NB4 (cell line): ENCODE data around the gene ASB2.

Experiments
- MYC ChIP-seq: IDR thresholded peaks from 2 replicates; pipeline ENCODE4 v1.6.1; 2011; ENCODE audit warnings: low read depth, low read length
- POLR2A ChIP-seq: IDR thresholded peaks from 2 replicates; pipeline ENCODE4 v1.6.1; 2011; ENCODE audit warnings: mild to moderate bottlenecking; ENCODE audit not compliant: insufficient read length; ENCODE audit errors: extremely low read depth
- TF ChIP-seq, protein P1 (sequence below): IDR thresholded peaks from one replicate; pipeline ENCODE4 v1.5.1; 2012; ENCODE audit warnings: low read depth, low read length

DNA sequence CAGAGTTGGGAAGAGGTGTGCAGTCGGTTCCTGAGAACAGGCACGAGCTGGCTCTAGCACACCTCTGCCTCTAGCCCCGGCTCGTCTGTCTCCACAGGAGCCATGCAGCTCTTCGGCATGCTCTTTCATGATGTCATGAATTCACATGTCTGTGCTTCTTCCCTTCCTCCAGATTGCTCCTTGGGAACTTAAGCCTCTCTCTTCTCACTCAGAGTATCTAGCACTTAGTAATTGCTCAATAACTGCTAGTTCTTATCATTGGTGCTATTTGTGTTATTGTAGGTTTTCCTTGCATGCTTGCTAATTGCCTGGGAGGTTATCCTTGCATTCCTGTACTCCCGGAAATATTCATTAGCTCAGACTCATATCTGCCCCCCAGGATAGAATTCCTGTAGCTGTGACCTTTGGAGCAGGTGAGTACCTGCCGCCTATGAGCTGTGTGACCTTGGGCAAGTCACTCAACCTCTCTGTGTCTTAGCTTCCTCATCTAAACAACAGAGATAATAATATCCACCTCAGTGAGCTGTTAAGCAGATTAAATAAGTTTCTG lies 29.8 kb downstream of the ASB2 start:
- TF ChIP-seq, protein P1, sequence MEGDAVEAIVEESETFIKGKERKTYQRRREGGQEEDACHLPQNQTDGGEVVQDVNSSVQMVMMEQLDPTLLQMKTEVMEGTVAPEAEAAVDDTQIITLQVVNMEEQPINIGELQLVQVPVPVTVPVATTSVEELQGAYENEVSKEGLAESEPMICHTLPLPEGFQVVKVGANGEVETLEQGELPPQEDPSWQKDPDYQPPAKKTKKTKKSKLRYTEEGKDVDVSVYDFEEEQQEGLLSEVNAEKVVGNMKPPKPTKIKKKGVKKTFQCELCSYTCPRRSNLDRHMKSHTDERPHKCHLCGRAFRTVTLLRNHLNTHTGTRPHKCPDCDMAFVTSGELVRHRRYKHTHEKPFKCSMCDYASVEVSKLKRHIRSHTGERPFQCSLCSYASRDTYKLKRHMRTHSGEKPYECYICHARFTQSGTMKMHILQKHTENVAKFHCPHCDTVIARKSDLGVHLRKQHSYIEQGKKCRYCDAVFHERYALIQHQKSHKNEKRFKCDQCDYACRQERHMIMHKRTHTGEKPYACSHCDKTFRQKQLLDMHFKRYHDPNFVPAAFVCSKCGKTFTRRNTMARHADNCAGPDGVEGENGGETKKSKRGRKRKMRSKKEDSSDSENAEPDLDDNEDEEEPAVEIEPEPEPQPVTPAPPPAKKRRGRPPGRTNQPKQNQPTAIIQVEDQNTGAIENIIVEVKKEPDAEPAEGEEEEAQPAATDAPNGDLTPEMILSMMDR: no peak
- TF ChIP-seq MYC (no peak), POLR2A (no peak)
